Head of caudate nucleus (tissue), 42 donors: ENCODE measurements around the gene PALD1.
A peak's percentile ranks its signal among the peaks of the same experiment; 100 is the strongest.

ENCODE experiments used
- DNase-seq, 42 donors: peaks; one replicate each; pipeline versions ENCODE4 v3.0.0 to v3.0.0-alpha.2; 2020 to 2021; ENCODE audit warnings: mixed read lengths in 7 of 42
- intact Hi-C: fragments of 100-400 bp; cut with DNase I; formaldehyde crosslinking; loops from one replicate; pipeline ENCODE4 v1.15.0; 2022

The PALD1 gene

GRCh38 chr10:70542565-70542938 lies 64.0 kb downstream of the PALD1 start:
- intact Hi-C loops, result no loop called here
- DNase-seq, result no peak

- intact Hi-C loops, result no loop called here
Measured at GRCh38 chr10:70543911-70544310, 65.3 kb downstream of the PALD1 start.

GRCh38 chr10:70544431-70545340 lies 66.1 kb downstream of the PALD1 start:
- no peak for DNase-seq
- intact Hi-C loops, result no loop called here

More at GRCh38 chr10:70543911-70544310, 65.3 kb downstream of the PALD1 start:
- no peak for DNase-seq

- DNase-seq, result no peak
- intact Hi-C loops, result no loop called here
Measured at GRCh38 chr10:70546584-70546983, 68.0 kb downstream of the PALD1 start.

- DNase-seq, result no peak
- intact Hi-C loops, result no loop called here
Measured at GRCh38 chr10:70549351-70549961, 70.9 kb downstream of the PALD1 start.

- peak in 41 of 42 donors; percentile 42 to 90 (median 75) for DNase-seq
- intact Hi-C loops, result loop anchor here (2.0 to 5.0 kb wide), 2 partner anchors 209 to 327 kb away; no protein-coding TSS in a partner anchor
Measured at GRCh38 chr10:70549962-70550458, 71.4 kb downstream of the PALD1 start.

GRCh38 chr10:70550459-70550858 lies 71.9 kb downstream of the PALD1 start:
- DNase-seq, result no peak
- intact Hi-C loops, result loop anchor here (2.0 to 5.0 kb wide), 2 partner anchors 208 to 327 kb away; no protein-coding TSS in a partner anchor

- DNase-seq, result no peak
- intact Hi-C loops, result loop anchor here (2.0 to 5.0 kb wide), 2 partner anchors 207 to 326 kb away; no protein-coding TSS in a partner anchor
Measured at GRCh38 chr10:70551466-70551865, 72.9 kb downstream of the PALD1 start.

GRCh38 chr10:70551971-70552422 lies 73.4 kb downstream of the PALD1 start:
- intact Hi-C loops, result loop anchor here (2.0 to 5.0 kb wide), 2 partner anchors 207 to 325 kb away; no protein-coding TSS in a partner anchor
- DNase-seq, result no peak

- intact Hi-C loops, result loop anchor here (5.0 kb wide), 1 partner anchor 325 kb away; no protein-coding TSS in a partner anchor
- no peak for DNase-seq
Measured at GRCh38 chr10:70552586-70552985, 74.0 kb downstream of the PALD1 start.

- DNase-seq, result no peak
- intact Hi-C loops, result no loop called here
Measured at GRCh38 chr10:70555371-70555770, 76.8 kb downstream of the PALD1 start.

GRCh38 chr10:70557086-70557845 lies 78.7 kb downstream of the PALD1 start:
- intact Hi-C loops, result no loop called here

GRCh38 chr10:70557876-70558275 lies 79.3 kb downstream of the PALD1 start:
- intact Hi-C loops, result no loop called here
- DNase-seq, result no peak

More at GRCh38 chr10:70557086-70557845, 78.7 kb downstream of the PALD1 start:
- DNase-seq, result no peak

- intact Hi-C loops, result no loop called here
- DNase-seq, result no peak
Measured at GRCh38 chr10:70558295-70558694, 79.7 kb downstream of the PALD1 start.

- intact Hi-C loops, result no loop called here
- DNase-seq, result peak in 24 of 42 donors; percentile 15 to 79 (median 42)
Measured at GRCh38 chr10:70558871-70559810, 80.6 kb downstream of the PALD1 start.

GRCh38 chr10:70559861-70560260 lies 81.3 kb downstream of the PALD1 start:
- DNase-seq, result peak in 1 of 42 donors; percentile 2

GRCh38 chr10:70560511-70560941 lies 82.0 kb downstream of the PALD1 start:
- peak in 1 of 42 donors; percentile 3 for DNase-seq
- intact Hi-C loops, result no loop called here

More at GRCh38 chr10:70559861-70560260, 81.3 kb downstream of the PALD1 start:
- intact Hi-C loops, result no loop called here

- intact Hi-C loops, result no loop called here
- DNase-seq, result peak in 17 of 42 donors; percentile 3 to 58 (median 39)
Measured at GRCh38 chr10:70561070-70561469, 82.5 kb downstream of the PALD1 start.
